GM21526 (cell line): ENCODE results near the gene SNX8.
A peak's percentile ranks its signal among the peaks of the same experiment; 100 is the strongest.
"Not testable (repeated sequence)": the region's sequence is repeated elsewhere in the genome, so short reads cannot be mapped to it uniquely, and the experiment has no call there.

Source experiments
- ATAC-seq: cut with Tn5 transposase; IDR thresholded peaks from one replicate; pipeline ENCODE4 v1.9.1; 2021; ENCODE audit warnings: moderate library complexity; ENCODE audit not compliant: unreplicated experiment, low FRiP score

Gene SNX8

GRCh38 chr7:2314209-2314955 lies at the start of gene SNX8:
Gene SNX8 (minus strand): TSS chr7:2314441. CDS start chr7:2314421, 20 bp downstream.
- peak; percentile 58 for ATAC-seq

GRCh38 chr7:2362385-2363088 lies 48.3 kb upstream of the SNX8 start:
- no peak for ATAC-seq

GRCh38 chr7:2360796-2361195 lies 46.6 kb upstream of the SNX8 start:
- no peak for ATAC-seq

- ATAC-seq = no peak
These were observed 45.4 kb upstream of the SNX8 start for GRCh38 chr7:2359610-2360009.

GRCh38 chr7:2358968-2359527 lies 44.8 kb upstream of the SNX8 start:
- ATAC-seq = no peak

- ATAC-seq = no peak
These were observed 43.3 kb upstream of the SNX8 start for GRCh38 chr7:2357571-2357970.

- ATAC-seq = no peak
These were observed 42.9 kb upstream of the SNX8 start for GRCh38 chr7:2357165-2357564.

GRCh38 chr7:2355705-2356008 lies 41.4 kb upstream of the SNX8 start:
- ATAC-seq = no peak

GRCh38 chr7:2354939-2355704 lies 40.9 kb upstream of the SNX8 start:
- ATAC-seq = peak; percentile 23

GRCh38 chr7:2354186-2354938 lies 40.1 kb upstream of the SNX8 start, which contains the start of gene EIF3B:
Gene EIF3B (plus strand): TSS chr7:2354827. CDS start chr7:2354922, 95 bp downstream.
- ATAC-seq = peak; percentile 76

GRCh38 chr7:2353936-2354185 lies 39.6 kb upstream of the SNX8 start:
- peak; percentile 50 for ATAC-seq

- ATAC-seq = no peak
These were observed 39.1 kb upstream of the SNX8 start for GRCh38 chr7:2353113-2353935.

- ATAC-seq = no peak
These were observed 36.6 kb upstream of the SNX8 start for GRCh38 chr7:2350861-2351260.

- no peak for ATAC-seq
These were observed 35.8 kb upstream of the SNX8 start for GRCh38 chr7:2350055-2350454.

- not testable (repeated sequence) for ATAC-seq
These were observed 33.3 kb upstream of the SNX8 start for GRCh38 chr7:2347351-2348063.

- ATAC-seq = no peak
These were observed 22.5 kb upstream of the SNX8 start for GRCh38 chr7:2336626-2337299.

- not testable (repeated sequence) for ATAC-seq
These were observed 18.5 kb upstream of the SNX8 start for GRCh38 chr7:2332606-2333231.

- ATAC-seq = no peak
These were observed 17.5 kb upstream of the SNX8 start for GRCh38 chr7:2331707-2332106.
